Measurements from ENCODE around the gene KRT76. TPM values are rescaled to one million over a fixed set of nuclear protein-coding genes. Genes with fewer than 3 reads are reported as not detected.

KRT76 gene
- total RNA-seq, 1 experiment from 2014 or later: not detected

GRCh38 chr12:52726451-52726850, 50.7 kb downstream of the KRT76 start:
- no peak for ATAC-seq
- no peaks in the 10 kb centered on the region for H3K79me2 ChIP-seq (ENCODE audit: insufficient read depth, low read length)
- no peaks in the 10 kb centered on the region for H3K9me2 ChIP-seq (ENCODE audit: insufficient read depth)
- no peak overlapping the region for H3K27ac ChIP-seq (ENCODE audit: low read depth, low read length)
- no peaks in the 10 kb centered on the region for H3K9me3 ChIP-seq (ENCODE audit: control insufficient read depth in 1 of 2, insufficient read depth in 1 of 2, low read depth in 1 of 2, low read length in 2 of 2)
- no peaks in the 10 kb centered on the region for H4K20me1 ChIP-seq (ENCODE audit: insufficient read depth)
- intact Hi-C loops (cut with micrococcal nuclease): no loop called here
- ChIA-PET RAD21 (ENCODE audit: low non-redundant PET in 1 of 2, low total read pairs in 2 of 2, uncharacterized antibody in 2 of 2, unreplicated experiment in 2 of 2) (no interaction called here), POLR2A (no interaction called here), CTCF (no interaction called here)
- H2AFZ ChIP-seq (ENCODE audit: low read depth, low read length, poor library complexity, severe bottlenecking): no peak overlapping the region
- H3K4me2 ChIP-seq (ENCODE audit: low read length): no peak overlapping the region
- BruUV-seq (replicated peaks): no TSS peak
- H3K9ac ChIP-seq (ENCODE audit: low read length): no peak overlapping the region
- no peak for DNase-seq (ENCODE audit: low read depth, low spot score)
- TF ChIP-seq, protein P1, sequence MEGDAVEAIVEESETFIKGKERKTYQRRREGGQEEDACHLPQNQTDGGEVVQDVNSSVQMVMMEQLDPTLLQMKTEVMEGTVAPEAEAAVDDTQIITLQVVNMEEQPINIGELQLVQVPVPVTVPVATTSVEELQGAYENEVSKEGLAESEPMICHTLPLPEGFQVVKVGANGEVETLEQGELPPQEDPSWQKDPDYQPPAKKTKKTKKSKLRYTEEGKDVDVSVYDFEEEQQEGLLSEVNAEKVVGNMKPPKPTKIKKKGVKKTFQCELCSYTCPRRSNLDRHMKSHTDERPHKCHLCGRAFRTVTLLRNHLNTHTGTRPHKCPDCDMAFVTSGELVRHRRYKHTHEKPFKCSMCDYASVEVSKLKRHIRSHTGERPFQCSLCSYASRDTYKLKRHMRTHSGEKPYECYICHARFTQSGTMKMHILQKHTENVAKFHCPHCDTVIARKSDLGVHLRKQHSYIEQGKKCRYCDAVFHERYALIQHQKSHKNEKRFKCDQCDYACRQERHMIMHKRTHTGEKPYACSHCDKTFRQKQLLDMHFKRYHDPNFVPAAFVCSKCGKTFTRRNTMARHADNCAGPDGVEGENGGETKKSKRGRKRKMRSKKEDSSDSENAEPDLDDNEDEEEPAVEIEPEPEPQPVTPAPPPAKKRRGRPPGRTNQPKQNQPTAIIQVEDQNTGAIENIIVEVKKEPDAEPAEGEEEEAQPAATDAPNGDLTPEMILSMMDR (IDR thresholded peaks at IDR 0.05 in 2 of 3, conservative IDR thresholded peaks at IDR 0.05 in 1 of 3; ENCODE audit: borderline replicate concordance in 1 of 3, insufficient read depth in 1 of 3, low read depth in 2 of 3, low read length in 2 of 3): no peak
- TF ChIP-seq FOSL1 (IDR thresholded peaks at IDR 0.05; ENCODE audit: low read depth): no peak
- TF ChIP-seq ZFX (IDR thresholded peaks at IDR 0.05): no peak
- TF ChIP-seq TCF7L2 (IDR thresholded peaks at IDR 0.05; ENCODE audit: borderline replicate concordance, extremely low read depth, insufficient read depth, insufficient read length): no peak
- no peak for TF ChIP-seq POLR2AphosphoS5 (IDR thresholded peaks at IDR 0.05; ENCODE audit: low read depth, low read length)
- no peak for TF ChIP-seq ZBTB33 (IDR thresholded peaks at IDR 0.05; ENCODE audit: extremely low read depth, insufficient replicate concordance, low read length)
- TF ChIP-seq POLR2A (IDR thresholded peaks at IDR 0.05; ENCODE audit: borderline replicate concordance, extremely low read depth, insufficient read depth, insufficient read length): no peak
- TF ChIP-seq CEBPB (IDR thresholded peaks at IDR 0.05; ENCODE audit: low read depth): no peak
- no peak for TF ChIP-seq SRF (IDR thresholded peaks at IDR 0.05; ENCODE audit: low read depth)
- no peak for TF ChIP-seq SP1 (IDR thresholded peaks at IDR 0.05; ENCODE audit: low read depth)
- no peak for TF ChIP-seq ELF1 (IDR thresholded peaks at IDR 0.05; ENCODE audit: borderline replicate concordance, low read depth)
- TF ChIP-seq JUND (IDR thresholded peaks at IDR 0.05): no peak
- TF ChIP-seq YY1 (IDR thresholded peaks at IDR 0.05; ENCODE audit: extremely low read depth, insufficient replicate concordance, low read depth, low read length): no peak
- TF ChIP-seq EZH2 (IDR thresholded peaks at IDR 0.05): no peak
- TF ChIP-seq, protein P2, sequence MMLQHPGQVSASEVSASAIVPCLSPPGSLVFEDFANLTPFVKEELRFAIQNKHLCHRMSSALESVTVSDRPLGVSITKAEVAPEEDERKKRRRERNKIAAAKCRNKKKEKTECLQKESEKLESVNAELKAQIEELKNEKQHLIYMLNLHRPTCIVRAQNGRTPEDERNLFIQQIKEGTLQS (IDR thresholded peaks at IDR 0.05): no peak
- TF ChIP-seq RAD21 (IDR thresholded peaks at IDR 0.05; ENCODE audit: low read depth): no peak
- no peak for TF ChIP-seq EZH2phosphoT487 (IDR thresholded peaks at IDR 0.05; ENCODE audit: borderline replicate concordance)
- TF ChIP-seq, protein P3, sequence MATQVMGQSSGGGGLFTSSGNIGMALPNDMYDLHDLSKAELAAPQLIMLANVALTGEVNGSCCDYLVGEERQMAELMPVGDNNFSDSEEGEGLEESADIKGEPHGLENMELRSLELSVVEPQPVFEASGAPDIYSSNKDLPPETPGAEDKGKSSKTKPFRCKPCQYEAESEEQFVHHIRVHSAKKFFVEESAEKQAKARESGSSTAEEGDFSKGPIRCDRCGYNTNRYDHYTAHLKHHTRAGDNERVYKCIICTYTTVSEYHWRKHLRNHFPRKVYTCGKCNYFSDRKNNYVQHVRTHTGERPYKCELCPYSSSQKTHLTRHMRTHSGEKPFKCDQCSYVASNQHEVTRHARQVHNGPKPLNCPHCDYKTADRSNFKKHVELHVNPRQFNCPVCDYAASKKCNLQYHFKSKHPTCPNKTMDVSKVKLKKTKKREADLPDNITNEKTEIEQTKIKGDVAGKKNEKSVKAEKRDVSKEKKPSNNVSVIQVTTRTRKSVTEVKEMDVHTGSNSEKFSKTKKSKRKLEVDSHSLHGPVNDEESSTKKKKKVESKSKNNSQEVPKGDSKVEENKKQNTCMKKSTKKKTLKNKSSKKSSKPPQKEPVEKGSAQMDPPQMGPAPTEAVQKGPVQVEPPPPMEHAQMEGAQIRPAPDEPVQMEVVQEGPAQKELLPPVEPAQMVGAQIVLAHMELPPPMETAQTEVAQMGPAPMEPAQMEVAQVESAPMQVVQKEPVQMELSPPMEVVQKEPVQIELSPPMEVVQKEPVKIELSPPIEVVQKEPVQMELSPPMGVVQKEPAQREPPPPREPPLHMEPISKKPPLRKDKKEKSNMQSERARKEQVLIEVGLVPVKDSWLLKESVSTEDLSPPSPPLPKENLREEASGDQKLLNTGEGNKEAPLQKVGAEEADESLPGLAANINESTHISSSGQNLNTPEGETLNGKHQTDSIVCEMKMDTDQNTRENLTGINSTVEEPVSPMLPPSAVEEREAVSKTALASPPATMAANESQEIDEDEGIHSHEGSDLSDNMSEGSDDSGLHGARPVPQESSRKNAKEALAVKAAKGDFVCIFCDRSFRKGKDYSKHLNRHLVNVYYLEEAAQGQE (IDR thresholded peaks at IDR 0.05; ENCODE audit: low read depth): no peak
- no peak for TF ChIP-seq SIN3A (IDR thresholded peaks at IDR 0.05; ENCODE audit: low read depth)
- no peak for TF ChIP-seq EGR1 (IDR thresholded peaks at IDR 0.05; ENCODE audit: low read depth)
- H3K4me1 ChIP-seq (ENCODE audit: control insufficient read depth in 1 of 2, insufficient read depth in 2 of 2, low read length in 2 of 2): no peaks in the 10 kb centered on the region
- H3K4me3 ChIP-seq (replicated peaks in 1 of 2; ENCODE audit: low read depth in 1 of 2, low read length in 2 of 2): no peak overlapping the region
- H3K36me3 ChIP-seq (ENCODE audit: control insufficient read depth in 1 of 2, insufficient read depth in 2 of 2, low read length in 2 of 2): no peaks in the 10 kb centered on the region
- H3K27me3 ChIP-seq (ENCODE audit: insufficient read depth, low read length): peaks cover 35% of the 10 kb centered on the region
